ENCODE results near the gene CUL1.

Gene CUL1

DNA sequence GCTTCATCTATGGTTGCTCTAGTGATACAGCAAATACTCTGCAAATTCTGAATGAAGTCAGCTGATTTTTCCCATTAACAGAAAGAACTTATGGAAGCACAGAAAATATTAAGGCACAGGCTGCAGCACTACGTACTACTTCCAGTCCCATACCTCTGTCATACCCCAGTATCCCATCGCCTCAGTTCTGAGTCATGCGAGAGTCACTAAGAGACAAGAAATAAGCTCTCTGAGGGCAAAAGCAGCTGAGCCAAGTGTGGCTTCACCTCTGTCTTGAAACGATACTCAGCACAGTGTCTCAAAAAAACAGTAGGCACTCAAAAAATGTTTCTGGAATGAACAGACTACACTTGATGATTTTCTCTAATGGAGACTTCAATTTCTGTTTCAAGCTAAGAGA, 137.2 kb downstream of the CUL1 start:
- H3K4me3 ChIP-seq (ENCODE audit: control insufficient read depth, low read depth, low read length) = no peak overlapping the region
- TF ChIP-seq, protein P1, sequence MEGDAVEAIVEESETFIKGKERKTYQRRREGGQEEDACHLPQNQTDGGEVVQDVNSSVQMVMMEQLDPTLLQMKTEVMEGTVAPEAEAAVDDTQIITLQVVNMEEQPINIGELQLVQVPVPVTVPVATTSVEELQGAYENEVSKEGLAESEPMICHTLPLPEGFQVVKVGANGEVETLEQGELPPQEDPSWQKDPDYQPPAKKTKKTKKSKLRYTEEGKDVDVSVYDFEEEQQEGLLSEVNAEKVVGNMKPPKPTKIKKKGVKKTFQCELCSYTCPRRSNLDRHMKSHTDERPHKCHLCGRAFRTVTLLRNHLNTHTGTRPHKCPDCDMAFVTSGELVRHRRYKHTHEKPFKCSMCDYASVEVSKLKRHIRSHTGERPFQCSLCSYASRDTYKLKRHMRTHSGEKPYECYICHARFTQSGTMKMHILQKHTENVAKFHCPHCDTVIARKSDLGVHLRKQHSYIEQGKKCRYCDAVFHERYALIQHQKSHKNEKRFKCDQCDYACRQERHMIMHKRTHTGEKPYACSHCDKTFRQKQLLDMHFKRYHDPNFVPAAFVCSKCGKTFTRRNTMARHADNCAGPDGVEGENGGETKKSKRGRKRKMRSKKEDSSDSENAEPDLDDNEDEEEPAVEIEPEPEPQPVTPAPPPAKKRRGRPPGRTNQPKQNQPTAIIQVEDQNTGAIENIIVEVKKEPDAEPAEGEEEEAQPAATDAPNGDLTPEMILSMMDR (IDR thresholded peaks at IDR 0.05; ENCODE audit: control insufficient read depth, insufficient read depth, low read depth, low read length, missing control alignments) = no peak
- no peak for DNase-seq (ENCODE audit: low read depth)

DNA sequence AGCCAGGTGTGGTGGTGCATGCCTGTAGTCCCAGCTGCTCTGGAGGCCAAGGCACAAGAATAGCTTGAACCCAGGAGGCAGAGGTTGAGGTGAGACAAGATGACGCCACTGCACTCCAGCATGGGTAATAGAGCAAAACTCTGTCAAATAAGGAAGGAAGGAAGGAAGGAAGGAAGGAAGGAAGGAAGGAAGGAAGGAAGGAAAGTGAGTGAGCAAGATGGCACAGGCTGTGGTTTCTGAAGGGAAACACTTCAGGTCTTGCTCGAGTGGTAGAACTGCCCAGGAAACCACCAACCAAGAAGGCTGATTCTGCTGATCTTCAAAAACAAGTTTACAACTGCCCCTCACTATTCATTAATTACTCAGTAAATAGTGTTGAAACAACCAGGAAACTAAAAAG, 140.2 kb downstream of the CUL1 start:
- no peak for DNase-seq (ENCODE audit: low read depth)
- H3K4me3 ChIP-seq (ENCODE audit: control insufficient read depth, low read depth, low read length) = no peak overlapping the region
- TF ChIP-seq, protein P1 (IDR thresholded peaks at IDR 0.05; ENCODE audit: control insufficient read depth, insufficient read depth, low read depth, low read length, missing control alignments) = no peak

GRCh38 chr7:148847815-148848734, 149.4 kb downstream of the CUL1 start:
- no peak for DNase-seq (ENCODE audit: low read depth)
- TF ChIP-seq, protein P1 (IDR thresholded peaks at IDR 0.05; ENCODE audit: control insufficient read depth, insufficient read depth, low read depth, low read length, missing control alignments) = no peak
- H3K4me3 ChIP-seq (ENCODE audit: control insufficient read depth, low read depth, low read length) = no peak overlapping the region

- DNase-seq (ENCODE audit: low read depth) = no peak
- TF ChIP-seq, protein P1 (IDR thresholded peaks at IDR 0.05; ENCODE audit: control insufficient read depth, insufficient read depth, low read depth, low read length, missing control alignments) = no peak
- no peak overlapping the region for H3K4me3 ChIP-seq (ENCODE audit: control insufficient read depth, low read depth, low read length)
These were observed 150.8 kb downstream of the CUL1 start for GRCh38 chr7:148849393-148850098.

DNA sequence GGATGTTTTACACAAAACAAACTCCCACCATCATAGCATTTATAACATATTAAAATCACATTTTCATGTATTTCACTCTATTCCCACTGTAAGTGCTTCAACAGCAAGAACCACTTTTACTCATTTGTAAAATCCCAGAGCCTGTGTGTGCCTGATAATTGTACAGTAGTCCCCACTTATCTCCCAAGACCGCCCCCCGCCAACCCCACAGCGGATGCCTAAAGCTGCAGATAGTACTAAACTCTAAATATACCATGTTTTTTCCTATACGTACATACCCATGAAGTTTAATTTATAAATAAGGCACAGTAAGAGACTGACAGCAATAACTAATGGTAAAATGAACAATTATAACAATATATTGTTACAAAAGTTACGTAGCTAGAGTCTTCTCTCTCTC, 151.9 kb downstream of the CUL1 start:
- H3K4me3 ChIP-seq (ENCODE audit: control insufficient read depth, low read depth, low read length) = no peak overlapping the region
- no peak for DNase-seq (ENCODE audit: low read depth)
- TF ChIP-seq, protein P1 (IDR thresholded peaks at IDR 0.05; ENCODE audit: control insufficient read depth, insufficient read depth, low read depth, low read length, missing control alignments) = no peak

Data from AG09309 (cell line).